Uterus (tissue), 4 donors: ENCODE measurements around the gene LYRM4. TPM values are rescaled to one million over a fixed set of nuclear protein-coding genes. Genes with fewer than 3 reads are reported as not detected.
"Not testable (repeated sequence)": the region's sequence is repeated elsewhere in the genome, so short reads cannot be mapped to it uniquely, and the experiment has no call there.

Experiments used
- DNase-seq, 2 donors: peaks; one replicate each; pipeline ENCODE4 v3.0.0-alpha.2; 2019 to 2020
- H3K27ac ChIP-seq, 2 donors: fragments of 200-600 bp; sonication (generic); 1 replicate in 1 of 2; 2 replicates in 1 of 2; pipeline ENCODE4 v1.5.1; 2016 to 2018
- H3K27me3 ChIP-seq, 2 donors: fragments of 200-600 bp; sonication (generic); one replicate each; pipeline ENCODE4 v1.5.1; 2018 to 2019; ENCODE audit warnings: control low read depth in 1 of 2
- H3K36me3 ChIP-seq, 2 donors: fragments of 200-600 bp; sonication (generic); one replicate each; pipeline ENCODE4 v1.5.1; 2019; ENCODE audit warnings: control low read depth in 1 of 2
- H3K4me1 ChIP-seq, 2 donors: fragments of 200-600 bp; sonication (generic); one replicate each; pipeline ENCODE4 v1.5.1; 2018 to 2019; ENCODE audit warnings: control low read depth in 1 of 2
- H3K4me3 ChIP-seq, 2 donors: fragments of 200-600 bp; sonication (generic); 1 replicate in 1 of 2; 2 replicates in 1 of 2; pipeline ENCODE4 v1.5.1; 2018 to 2019; ENCODE audit warnings: mild to moderate bottlenecking in 1 of 2
- H3K9me3 ChIP-seq, 2 donors: fragments of 200-600 bp; sonication (generic); one replicate each; pipeline ENCODE4 v1.5.1; 2019; ENCODE audit warnings: control low read depth in 1 of 2
- CTCF ChIP-seq, 4 experiments: fragments of 200-600 bp in 2 of 4; fragments of 450-650 bp in 2 of 4; sonication (generic) in 2 of 4; IDR thresholded peaks; one replicate each; pipeline ENCODE4 v1.5.1; 2016 to 2019; ENCODE audit warnings: antibody characterized with exemption in 4 of 4, mild to moderate bottlenecking in 2 of 4, moderate library complexity in 1 of 4
- POLR2A ChIP-seq, 2 donors: fragments of 450-650 bp; IDR thresholded peaks; one replicate each; pipeline ENCODE4 v1.6.1; 2016; ENCODE audit warnings: antibody characterized with exemption in 2 of 2, mild to moderate bottlenecking in 1 of 2, moderate library complexity in 1 of 2
- intact Hi-C: fragments of 100-400 bp; cut with DNase I; formaldehyde crosslinking; loops from one replicate; pipeline ENCODE4 v1.15.1; 2023; ENCODE audit warnings: low total_unique reads
- total RNA-seq, 4 donors: library from RNA; depleted of rRNA in 3 of 4; stranded (reverse); fragments of >200 nt in 3 of 4; gene quantifications; one replicate each; pipeline versions ENCODE4 v1.1.0 to v1.2.4, GENCODE V29; 2014 to 2023
- donor health status: DM: yes; HTN: yes; CAD: no.

Gene LYRM4
- total RNA-seq, 4 donors from 2014 or later = 3.1 to 33.0 (median 15.7) TPM

DNA sequence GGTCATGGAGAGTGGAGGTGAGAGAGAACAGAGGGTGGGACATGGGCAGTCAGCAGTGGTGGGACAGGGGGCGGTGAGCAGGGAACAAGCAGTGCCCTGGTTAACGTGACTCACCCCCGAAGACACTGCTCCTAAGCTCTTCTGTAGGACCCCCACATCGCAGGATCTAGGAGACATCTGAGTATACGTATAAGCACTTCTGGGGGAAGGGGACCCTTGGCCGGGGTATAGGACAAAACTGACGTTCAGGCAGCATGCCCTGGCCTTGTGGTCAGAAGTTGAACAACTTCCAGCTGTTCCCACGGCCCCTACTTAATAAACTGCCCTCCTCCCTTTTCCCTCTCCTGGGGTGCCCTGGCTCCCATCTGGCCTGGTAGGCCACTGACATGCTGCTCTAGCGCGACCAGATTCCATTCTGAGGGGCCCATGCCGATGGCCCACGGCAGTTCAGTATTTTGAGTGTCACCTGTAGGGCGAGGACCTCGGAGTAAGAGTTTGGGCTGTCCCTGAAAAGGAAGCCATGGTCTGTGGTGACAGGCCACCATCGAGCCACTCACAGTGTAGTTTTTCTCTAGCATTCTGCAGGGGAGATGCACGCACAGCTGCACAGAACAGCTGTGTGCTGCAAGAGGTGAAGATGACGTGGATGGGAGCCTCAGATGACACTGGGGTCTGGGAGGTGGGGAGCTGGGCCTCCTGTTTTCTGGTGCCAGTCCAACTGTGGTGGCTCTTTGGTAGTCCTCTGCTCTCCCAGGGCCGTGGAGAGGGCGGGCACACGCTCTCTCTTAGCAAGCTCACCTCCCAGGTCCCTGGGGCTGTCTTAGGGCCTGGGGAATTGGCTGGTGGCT lies 137.2 kb downstream of the LYRM4 start:
- intact Hi-C loops = no loop called here

GRCh38 chr6:5122504-5123112 lies 138.1 kb downstream of the LYRM4 start:
- no peak for TF ChIP-seq POLR2A (IDR thresholded peaks at IDR 0.05)
- H3K27ac ChIP-seq = no peak overlapping the region

More for the DNA sequence above, 137.2 kb downstream of the LYRM4 start:
- no peaks in the 10 kb centered on the region for H3K4me1 ChIP-seq
- no peak overlapping the region for H3K4me3 ChIP-seq
- H3K27ac ChIP-seq = no peak overlapping the region
- H3K27me3 ChIP-seq = no peaks in the 10 kb centered on the region
- no peak for DNase-seq
- H3K36me3 ChIP-seq = no peaks in the 10 kb centered on the region
- no peaks in the 10 kb centered on the region for H3K9me3 ChIP-seq
- TF ChIP-seq POLR2A (IDR thresholded peaks at IDR 0.05) = no peak
- no peak for TF ChIP-seq CTCF (IDR thresholded peaks at IDR 0.05)

GRCh38 chr6:5121956-5122355 lies 138.8 kb downstream of the LYRM4 start:
- H3K9me3 ChIP-seq = no peaks in the 10 kb centered on the region
- H3K27me3 ChIP-seq = no peaks in the 10 kb centered on the region
- intact Hi-C loops = no loop called here
- TF ChIP-seq CTCF (IDR thresholded peaks at IDR 0.05) (no peak), POLR2A (IDR thresholded peaks at IDR 0.05) (no peak)
- DNase-seq = no peak
- no peaks in the 10 kb centered on the region for H3K4me1 ChIP-seq
- no peak overlapping the region for H3K4me3 ChIP-seq
- H3K36me3 ChIP-seq = no peaks in the 10 kb centered on the region
- H3K27ac ChIP-seq = no peak overlapping the region

More at GRCh38 chr6:5122504-5123112, 138.1 kb downstream of the LYRM4 start:
- H3K36me3 ChIP-seq = no peaks in the 10 kb centered on the region
- no peak for DNase-seq
- H3K9me3 ChIP-seq = no peaks in the 10 kb centered on the region
- no peaks in the 10 kb centered on the region for H3K27me3 ChIP-seq
- H3K4me3 ChIP-seq = no peak overlapping the region
- no peaks in the 10 kb centered on the region for H3K4me1 ChIP-seq
- intact Hi-C loops = no loop called here

GRCh38 chr6:5121479-5121878 lies 139.3 kb downstream of the LYRM4 start:
- H3K36me3 ChIP-seq = no peaks in the 10 kb centered on the region
- intact Hi-C loops = no loop called here
- H3K27ac ChIP-seq = no peak overlapping the region
- H3K9me3 ChIP-seq = no peaks in the 10 kb centered on the region
- no peaks in the 10 kb centered on the region for H3K4me1 ChIP-seq
- H3K4me3 ChIP-seq = no peak overlapping the region
- TF ChIP-seq CTCF (IDR thresholded peaks at IDR 0.05) = no peak
- no peak for TF ChIP-seq POLR2A (IDR thresholded peaks at IDR 0.05)
- no peak for DNase-seq
- no peaks in the 10 kb centered on the region for H3K27me3 ChIP-seq

DNA sequence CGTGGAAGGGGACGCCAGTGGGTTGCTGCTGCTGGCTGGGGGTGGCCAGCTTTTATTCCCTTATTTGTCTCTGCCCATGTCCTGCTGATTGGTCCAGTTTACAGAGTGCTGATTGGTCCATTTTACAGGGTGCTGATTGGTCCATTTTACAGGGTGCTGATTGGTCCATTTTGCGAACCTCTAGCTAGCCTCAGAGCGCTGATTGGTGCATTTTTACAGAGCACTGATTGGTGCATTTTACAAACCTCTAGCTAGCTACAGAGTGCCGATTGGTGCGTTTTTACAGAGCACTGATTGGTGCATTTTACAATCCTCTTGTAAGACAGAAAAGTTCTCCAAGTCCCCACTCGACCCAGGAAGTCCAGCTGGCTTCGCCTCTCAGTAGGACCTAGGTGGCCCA lies 140.2 kb downstream of the LYRM4 start:
- H3K4me1 ChIP-seq, H3K9me3 ChIP-seq, DNase-seq, H3K36me3 ChIP-seq, H3K27me3 ChIP-seq, H3K27ac ChIP-seq, intact Hi-C loops, H3K4me3 ChIP-seq: not testable (repeated sequence)

- H3K36me3 ChIP-seq = no peaks in the 10 kb centered on the region
- no peak for DNase-seq
- no peaks in the 10 kb centered on the region for H3K27me3 ChIP-seq
- no peak overlapping the region for H3K27ac ChIP-seq
- no peaks in the 10 kb centered on the region for H3K9me3 ChIP-seq
- H3K4me3 ChIP-seq = no peak overlapping the region
- no peak for TF ChIP-seq POLR2A (IDR thresholded peaks at IDR 0.05)
- TF ChIP-seq CTCF (IDR thresholded peaks at IDR 0.05) = no peak
- intact Hi-C loops = no loop called here
- H3K4me1 ChIP-seq = no peaks in the 10 kb centered on the region
Measured at GRCh38 chr6:5120011-5120410, 140.7 kb downstream of the LYRM4 start.
